CD4-positive, alpha-beta T cell treated with Interferon alpha-2 for 1 hour (primary cell): ENCODE measurements around the gene RNU1-2.
"Not testable (repeated sequence)": the region's sequence is repeated elsewhere in the genome, so short reads cannot be mapped to it uniquely, and the experiment has no call there.

Experiments
- DNase-seq, 2 donors: peaks; one replicate each; pipeline ENCODE4 v3.0.0-alpha.2; 2020 to 2022

Gene RNU1-2

GRCh38 chr1:16895598-16896315, at the start of gene RNU1-2:
Gene RNU1-2, plus strand, starts transcription at chr1:16895980.
- DNase-seq: peak; percentile 90

GRCh38 chr1:16856201-16856600, 39.6 kb upstream of the RNU1-2 start:
- not testable (repeated sequence) for DNase-seq

- not testable (repeated sequence) for DNase-seq
Measured at GRCh38 chr1:16859167-16860041, 36.4 kb upstream of the RNU1-2 start.

GRCh38 chr1:16860048-16860447, 35.7 kb upstream of the RNU1-2 start:
- not testable (repeated sequence) for DNase-seq

- DNase-seq: peak in 1 of 2 donors; percentile 19
Measured at GRCh38 chr1:16861832-16862245, 33.9 kb upstream of the RNU1-2 start.

- not testable (repeated sequence) for DNase-seq
Measured at GRCh38 chr1:16862415-16862814, 33.4 kb upstream of the RNU1-2 start.

- not testable (repeated sequence) for DNase-seq
Measured at GRCh38 chr1:16863024-16863423, 32.8 kb upstream of the RNU1-2 start.

- DNase-seq: not testable (repeated sequence)
Measured at GRCh38 chr1:16866926-16867707, 28.7 kb upstream of the RNU1-2 start.

GRCh38 chr1:16868787-16869186, 27.0 kb upstream of the RNU1-2 start:
- not testable (repeated sequence) for DNase-seq

- not testable (repeated sequence) for DNase-seq
Measured at GRCh38 chr1:16869996-16870395, 25.8 kb upstream of the RNU1-2 start.

GRCh38 chr1:16871171-16871570, 24.6 kb upstream of the RNU1-2 start:
- not testable (repeated sequence) for DNase-seq

- DNase-seq: peak; percentile 24 to 54
Measured at GRCh38 chr1:16872152-16873075, 23.4 kb upstream of the RNU1-2 start.

- peak; percentile 59 to 62 for DNase-seq
Measured at GRCh38 chr1:16873076-16873879, 22.5 kb upstream of the RNU1-2 start.

- not testable (repeated sequence) for DNase-seq
Measured at GRCh38 chr1:16874968-16875765, 20.6 kb upstream of the RNU1-2 start.

GRCh38 chr1:16881742-16882141, 14.0 kb upstream of the RNU1-2 start:
- DNase-seq: not testable (repeated sequence)

- DNase-seq: no peak
Measured at GRCh38 chr1:16882986-16883385, 12.8 kb upstream of the RNU1-2 start.

GRCh38 chr1:16884487-16884886, 11.3 kb upstream of the RNU1-2 start:
- not testable (repeated sequence) for DNase-seq

GRCh38 chr1:16886860-16887605, 8.7 kb upstream of the RNU1-2 start:
- no peak for DNase-seq
